Vagina (tissue), 2 donors: ENCODE data around the gene SMPD2.

Experiments
- POLR2A ChIP-seq, 2 donors: fragments of 450-650 bp; IDR thresholded peaks; one replicate each; pipeline ENCODE4 v1.6.1; 2017; ENCODE audit warnings: antibody characterized with exemption in 2 of 2, mild to moderate bottlenecking in 2 of 2, moderate library complexity in 2 of 2
- POLR2AphosphoS5 ChIP-seq, 2 donors: sonication (generic); formaldehyde crosslinking; IDR thresholded peaks; one replicate each; pipeline ENCODE4 v1.9.0; 2017; ENCODE audit warnings: antibody characterized with exemption in 2 of 2, mild to moderate bottlenecking in 2 of 2, low read depth in 1 of 2; ENCODE audit not compliant: insufficient read depth in 1 of 2
- TF ChIP-seq, protein P1 (sequence below), 3 experiments: fragments of 450-650 bp in 2 of 3; fragments of 200-600 bp in 1 of 3; sonication (generic) in 1 of 3; IDR thresholded peaks; one replicate each; pipeline ENCODE4 v1.5.1; 2017 to 2019; ENCODE audit warnings: antibody characterized with exemption in 3 of 3, mild to moderate bottlenecking in 2 of 3, moderate library complexity in 2 of 3

DNA sequence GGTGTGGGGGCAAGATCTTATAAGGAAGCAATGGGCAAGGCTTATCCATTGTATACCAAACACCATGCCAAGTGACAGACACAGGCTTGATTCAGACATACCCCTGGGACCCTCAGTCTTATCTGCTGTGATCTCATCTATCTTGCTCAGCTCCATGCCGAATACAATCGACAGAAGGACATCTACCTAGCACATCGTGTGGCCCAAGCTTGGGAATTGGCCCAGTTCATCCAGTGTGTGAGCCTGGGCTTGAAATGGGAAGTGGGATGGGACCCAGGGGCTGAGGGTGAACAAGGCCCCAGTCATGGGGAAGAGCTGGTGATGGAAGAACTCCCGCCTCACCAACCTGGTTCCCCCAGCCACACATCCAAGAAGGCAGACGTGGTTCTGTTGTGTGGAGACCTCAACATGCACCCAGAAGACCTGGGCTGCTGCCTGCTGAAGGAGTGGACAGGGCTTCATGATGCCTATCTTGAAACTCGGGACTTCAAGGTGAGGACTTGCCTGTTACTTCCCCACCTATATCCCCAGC, 1.9 kb downstream of the SMPD2 start:
- TF ChIP-seq POLR2AphosphoS5 (IDR thresholded peaks at IDR 0.05; ENCODE audit: insufficient read depth in 1 of 2, low read depth in 1 of 2) (no peak), POLR2A (IDR thresholded peaks at IDR 0.05) (no peak)
- TF ChIP-seq, protein P1, sequence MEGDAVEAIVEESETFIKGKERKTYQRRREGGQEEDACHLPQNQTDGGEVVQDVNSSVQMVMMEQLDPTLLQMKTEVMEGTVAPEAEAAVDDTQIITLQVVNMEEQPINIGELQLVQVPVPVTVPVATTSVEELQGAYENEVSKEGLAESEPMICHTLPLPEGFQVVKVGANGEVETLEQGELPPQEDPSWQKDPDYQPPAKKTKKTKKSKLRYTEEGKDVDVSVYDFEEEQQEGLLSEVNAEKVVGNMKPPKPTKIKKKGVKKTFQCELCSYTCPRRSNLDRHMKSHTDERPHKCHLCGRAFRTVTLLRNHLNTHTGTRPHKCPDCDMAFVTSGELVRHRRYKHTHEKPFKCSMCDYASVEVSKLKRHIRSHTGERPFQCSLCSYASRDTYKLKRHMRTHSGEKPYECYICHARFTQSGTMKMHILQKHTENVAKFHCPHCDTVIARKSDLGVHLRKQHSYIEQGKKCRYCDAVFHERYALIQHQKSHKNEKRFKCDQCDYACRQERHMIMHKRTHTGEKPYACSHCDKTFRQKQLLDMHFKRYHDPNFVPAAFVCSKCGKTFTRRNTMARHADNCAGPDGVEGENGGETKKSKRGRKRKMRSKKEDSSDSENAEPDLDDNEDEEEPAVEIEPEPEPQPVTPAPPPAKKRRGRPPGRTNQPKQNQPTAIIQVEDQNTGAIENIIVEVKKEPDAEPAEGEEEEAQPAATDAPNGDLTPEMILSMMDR (IDR thresholded peaks at IDR 0.05) = no peak
